K562 (cell line): ENCODE data around the gene MACROD2. TPM values are rescaled to one million over a fixed set of nuclear protein-coding genes. Genes with fewer than 3 reads are reported as not detected.

ENCODE experiments used
- PHB ChIP-seq: fragments of 250-450 bp; sonication (Bioruptor Pico); IDR thresholded peaks from 2 replicates; pipeline ENCODE4 v1.5.0; 2021
- PHF8 ChIP-seq: fragments of 200-600 bp; sonication (generic); IDR thresholded peaks from 2 replicates; pipeline ENCODE4 v1.6.1; 2012; ENCODE audit warnings: mixed run types, mild to moderate bottlenecking, inconsistent platforms, low read length, moderate library complexity, borderline replicate concordance
- SMARCA5 ChIP-seq: fragments of 450-650 bp; IDR thresholded peaks from 2 replicates; pipeline ENCODE4 v1.6.1; 2016
- TAF9B ChIP-seq: fragments of 450-650 bp; IDR thresholded peaks from 2 replicates; pipeline ENCODE4 v1.6.1; 2018; ENCODE audit warnings: mild to moderate bottlenecking; ENCODE audit not compliant: partially characterized antibody
- ZKSCAN1 ChIP-seq: fragments of 150-350 bp; IDR thresholded peaks from 2 replicates; pipeline ENCODE4 v1.6.1; 2016; ENCODE audit warnings: low read depth, low read length
- polyA plus RNA-seq, 8 experiments: library from polyadenylated mRNA; depleted of rRNA in 4 of 8; stranded (reverse) in 5 of 8; unstranded in 3 of 8; fragments of >200 nt; fragmentation: Nextera tagmentation in 2 of 8; fragmentation: Illumina TruSeq in 1 of 8; extraction: Ambion mirVana in 2 of 8; extraction: Trizol in 1 of 8; gene quantifications; 2 replicates each; pipeline versions ENCODE4 v1.2.1 to v1.2.3, GENCODE V29; 2011 to 2014; ENCODE audit warnings: inconsistent platforms in 1 of 8, missing spikeins in 1 of 8
- total RNA-seq, 7 experiments: library from RNA; depleted of rRNA in 6 of 7; stranded (reverse); fragments of >200 nt in 6 of 7; fragmentation: Illumina TruSeq in 2 of 7; extraction: Trizol in 2 of 7; gene quantifications; 2 replicates each; pipeline versions ENCODE4 v1.2.1 to v1.2.3, GENCODE V29; 2011 to 2021; ENCODE audit warnings: low replicate concordance in 1 of 7
- TF ChIP-seq, protein P1 (sequence below), 2 experiments: fragments of 450-650 bp in 1 of 2; sonication (generic) in 1 of 2; formaldehyde crosslinking in 1 of 2; IDR thresholded peaks; 2 replicates each; pipeline versions ENCODE4 v1.7.1 to v1.9.0; 2016 to 2022; ENCODE audit warnings: inconsistent platforms in 1 of 2, mild to moderate bottlenecking in 1 of 2, missing genetic modification reagents in 1 of 2
- TF ChIP-seq, protein P2 (sequence below): fragments of 250-450 bp; sonication (Bioruptor Pico); IDR thresholded peaks from 2 replicates; pipeline ENCODE4 v1.5.0; 2021
- TF ChIP-seq, protein P3 (sequence below): fragments of 250-450 bp; sonication (Bioruptor Pico); IDR thresholded peaks from 2 replicates; pipeline ENCODE4 v1.9.0; 2021; ENCODE audit warnings: mild to moderate bottlenecking

The MACROD2 gene
- total and polyA plus RNA-seq, 9 of the 15 experiments (the other 6 are each of a cell fraction or from before 2014, with no cell fraction given), result not detected

DNA sequence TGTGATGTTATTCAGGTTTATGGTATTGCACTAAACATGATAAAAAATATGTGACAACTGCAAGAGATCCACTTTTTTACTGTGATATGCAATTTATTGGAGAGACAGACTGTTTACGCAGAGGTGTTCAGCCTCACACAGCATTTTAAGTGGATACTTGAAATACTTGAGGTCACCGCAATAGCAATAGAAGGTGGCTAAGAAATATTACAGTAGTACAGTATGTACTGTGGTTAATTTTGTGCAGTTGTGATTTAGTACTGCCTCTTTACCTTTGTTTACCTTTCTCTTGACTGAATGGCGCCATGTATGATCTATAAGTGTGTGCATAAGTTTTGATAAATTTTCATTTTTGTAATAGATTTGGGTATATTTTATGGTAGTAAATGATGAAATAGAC lies 17.4 kb downstream of the MACROD2 start (continued):
- TF ChIP-seq, protein P1, sequence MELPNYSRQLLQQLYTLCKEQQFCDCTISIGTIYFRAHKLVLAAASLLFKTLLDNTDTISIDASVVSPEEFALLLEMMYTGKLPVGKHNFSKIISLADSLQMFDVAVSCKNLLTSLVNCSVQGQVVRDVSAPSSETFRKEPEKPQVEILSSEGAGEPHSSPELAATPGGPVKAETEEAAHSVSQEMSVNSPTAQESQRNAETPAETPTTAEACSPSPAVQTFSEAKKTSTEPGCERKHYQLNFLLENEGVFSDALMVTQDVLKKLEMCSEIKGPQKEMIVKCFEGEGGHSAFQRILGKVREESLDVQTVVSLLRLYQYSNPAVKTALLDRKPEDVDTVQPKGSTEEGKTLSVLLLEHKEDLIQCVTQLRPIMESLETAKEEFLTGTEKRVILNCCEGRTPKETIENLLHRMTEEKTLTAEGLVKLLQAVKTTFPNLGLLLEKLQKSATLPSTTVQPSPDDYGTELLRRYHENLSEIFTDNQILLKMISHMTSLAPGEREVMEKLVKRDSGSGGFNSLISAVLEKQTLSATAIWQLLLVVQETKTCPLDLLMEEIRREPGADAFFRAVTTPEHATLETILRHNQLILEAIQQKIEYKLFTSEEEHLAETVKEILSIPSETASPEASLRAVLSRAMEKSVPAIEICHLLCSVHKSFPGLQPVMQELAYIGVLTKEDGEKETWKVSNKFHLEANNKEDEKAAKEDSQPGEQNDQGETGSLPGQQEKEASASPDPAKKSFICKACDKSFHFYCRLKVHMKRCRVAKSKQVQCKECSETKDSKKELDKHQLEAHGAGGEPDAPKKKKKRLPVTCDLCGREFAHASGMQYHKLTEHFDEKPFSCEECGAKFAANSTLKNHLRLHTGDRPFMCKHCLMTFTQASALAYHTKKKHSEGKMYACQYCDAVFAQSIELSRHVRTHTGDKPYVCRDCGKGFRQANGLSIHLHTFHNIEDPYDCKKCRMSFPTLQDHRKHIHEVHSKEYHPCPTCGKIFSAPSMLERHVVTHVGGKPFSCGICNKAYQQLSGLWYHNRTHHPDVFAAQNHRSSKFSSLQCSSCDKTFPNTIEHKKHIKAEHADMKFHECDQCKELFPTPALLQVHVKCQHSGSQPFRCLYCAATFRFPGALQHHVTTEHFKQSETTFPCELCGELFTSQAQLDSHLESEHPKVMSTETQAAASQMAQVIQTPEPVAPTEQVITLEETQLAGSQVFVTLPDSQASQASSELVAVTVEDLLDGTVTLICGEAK (IDR thresholded peaks at IDR 0.05), result no peak
- TF ChIP-seq, protein P1 (CRISPR knock-in tag; IDR thresholded peaks at IDR 0.05), result no peak
- no peak for TF ChIP-seq PHF8
- TF ChIP-seq, protein P2, sequence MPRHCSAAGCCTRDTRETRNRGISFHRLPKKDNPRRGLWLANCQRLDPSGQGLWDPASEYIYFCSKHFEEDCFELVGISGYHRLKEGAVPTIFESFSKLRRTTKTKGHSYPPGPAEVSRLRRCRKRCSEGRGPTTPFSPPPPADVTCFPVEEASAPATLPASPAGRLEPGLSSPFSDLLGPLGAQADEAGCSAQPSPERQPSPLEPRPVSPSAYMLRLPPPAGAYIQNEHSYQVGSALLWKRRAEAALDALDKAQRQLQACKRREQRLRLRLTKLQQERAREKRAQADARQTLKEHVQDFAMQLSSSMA (CRISPR knock-in tag), result no peak
- TF ChIP-seq ZKSCAN1, result no peak
- TF ChIP-seq PHB, result no peak
- TF ChIP-seq, protein P3, sequence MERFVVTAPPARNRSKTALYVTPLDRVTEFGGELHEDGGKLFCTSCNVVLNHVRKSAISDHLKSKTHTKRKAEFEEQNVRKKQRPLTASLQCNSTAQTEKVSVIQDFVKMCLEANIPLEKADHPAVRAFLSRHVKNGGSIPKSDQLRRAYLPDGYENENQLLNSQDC (CRISPR knock-in tag), result no peak
- TF ChIP-seq TAF9B, result no peak
- TF ChIP-seq SMARCA5, result no peak
